NCI-H128 (cell line): ENCODE data around the gene FAM89A.
"Not testable (repeated sequence)": the region's sequence is repeated elsewhere in the genome, so short reads cannot be mapped to it uniquely, and the experiment has no call there.

ENCODE experiments used
- DNase-seq: peaks from one replicate; lab custom pipeline; 2025; ENCODE audit not compliant: unreplicated experiment; lab: John Stamatoyannopoulos, UW

The FAM89A gene

DNA sequence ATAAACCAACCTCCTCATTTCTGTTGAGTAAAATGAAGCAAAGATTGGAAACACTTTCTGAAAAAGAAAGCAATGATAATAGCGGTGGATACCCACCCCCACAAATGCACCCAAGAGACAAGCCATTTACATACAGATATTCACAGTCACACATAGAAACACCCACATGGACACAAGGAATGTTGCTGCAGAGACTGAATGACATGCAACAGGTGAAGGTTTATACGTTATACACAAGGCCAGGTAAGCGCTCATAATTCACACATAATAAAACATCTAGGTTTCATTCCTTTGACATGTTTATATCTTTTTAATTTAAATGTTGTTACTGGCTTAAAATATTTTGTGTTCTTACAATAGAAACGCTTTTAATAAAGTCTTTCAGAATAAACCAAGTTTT, 39.9 kb downstream of the FAM89A start:
- DNase-seq, result no peak

DNA sequence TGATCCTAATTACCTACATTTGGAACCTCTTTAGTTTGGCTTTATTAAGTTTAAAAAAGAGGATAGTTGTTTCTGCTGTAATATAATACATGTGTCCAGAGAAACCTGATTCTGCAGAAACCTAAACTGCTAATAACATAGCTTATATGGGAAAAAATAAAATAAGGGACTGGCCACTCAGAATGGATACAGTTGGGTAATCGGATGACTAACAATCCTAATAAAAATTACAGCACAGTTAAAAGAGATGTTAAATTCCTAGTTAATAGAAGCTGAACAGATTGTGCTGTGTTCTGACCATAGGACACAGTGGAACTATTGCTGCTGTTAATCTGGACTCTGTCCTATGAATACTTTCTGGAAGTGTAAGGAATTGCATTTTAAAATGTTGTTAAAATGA, 45.2 kb downstream of the FAM89A start:
- DNase-seq, result no peak

DNA sequence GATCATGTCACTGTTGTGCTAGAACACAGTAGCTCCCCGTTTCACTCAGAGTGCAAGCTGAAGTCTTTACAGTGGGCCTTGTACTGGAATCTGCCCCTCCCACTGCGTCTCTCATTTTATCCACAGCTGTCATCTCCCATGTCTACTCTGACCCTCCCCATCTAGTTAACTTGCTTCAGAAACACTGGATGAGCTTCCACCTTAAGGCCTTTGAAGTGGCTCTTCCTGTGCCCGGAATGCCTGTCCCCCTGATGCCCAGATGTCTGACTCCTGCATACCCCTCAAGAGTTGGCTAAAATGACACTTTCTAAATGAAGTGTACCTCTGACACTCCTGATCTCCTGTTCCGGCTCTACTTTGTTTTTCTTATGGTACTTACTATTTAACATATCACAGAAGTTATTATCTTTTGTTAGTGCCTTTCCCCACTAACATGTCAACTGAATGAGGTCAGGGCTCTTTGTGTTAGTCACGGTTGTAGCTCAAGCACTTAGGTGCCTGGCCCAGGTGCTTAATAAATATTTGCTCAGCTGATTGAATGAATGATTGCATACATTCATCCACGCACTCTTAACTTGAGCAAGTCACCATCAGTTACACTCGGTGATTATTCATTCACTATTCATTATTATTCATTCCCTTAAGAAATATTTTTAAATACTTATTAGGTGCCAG, 47.8 kb downstream of the FAM89A start:
- no peak for DNase-seq

DNA sequence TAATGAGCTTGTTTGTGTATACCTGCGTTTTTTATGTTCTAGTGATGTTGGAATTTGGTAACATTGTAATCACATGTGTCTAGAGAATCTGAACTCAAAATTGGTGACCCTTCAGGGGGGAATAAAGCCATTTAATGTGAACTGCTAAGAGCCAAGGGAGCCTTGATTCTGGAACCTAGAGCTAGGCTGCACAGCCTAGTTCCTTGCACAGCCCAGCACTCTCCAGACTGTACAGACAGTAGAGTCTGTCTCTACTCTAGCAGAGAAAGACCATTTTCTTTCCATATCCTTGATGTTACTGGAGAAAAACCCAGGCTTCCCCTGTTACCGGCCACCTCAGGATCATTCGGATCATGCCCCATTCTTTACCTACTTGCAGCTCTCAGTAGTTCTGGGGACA, 52.6 kb downstream of the FAM89A start:
- no peak for DNase-seq

DNA sequence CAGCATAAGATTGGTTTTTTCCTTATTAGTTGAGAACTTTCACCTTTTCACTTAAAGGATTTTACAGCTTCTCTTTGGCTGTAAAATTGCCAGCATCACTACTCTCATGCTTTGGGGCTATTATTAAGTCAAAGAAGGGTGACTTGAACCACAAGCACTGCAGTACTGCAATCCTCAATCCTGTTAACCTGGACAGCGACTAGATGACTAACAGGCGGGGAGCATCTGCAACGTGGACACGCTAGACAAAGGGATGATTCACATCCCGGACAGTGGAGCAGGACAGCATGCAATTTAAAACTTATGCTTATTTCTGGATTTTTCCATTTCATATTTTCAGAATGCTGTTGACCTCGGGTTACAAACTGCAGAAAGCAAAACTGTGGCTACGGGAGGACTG, 53.1 kb downstream of the FAM89A start:
- DNase-seq, result no peak

DNA sequence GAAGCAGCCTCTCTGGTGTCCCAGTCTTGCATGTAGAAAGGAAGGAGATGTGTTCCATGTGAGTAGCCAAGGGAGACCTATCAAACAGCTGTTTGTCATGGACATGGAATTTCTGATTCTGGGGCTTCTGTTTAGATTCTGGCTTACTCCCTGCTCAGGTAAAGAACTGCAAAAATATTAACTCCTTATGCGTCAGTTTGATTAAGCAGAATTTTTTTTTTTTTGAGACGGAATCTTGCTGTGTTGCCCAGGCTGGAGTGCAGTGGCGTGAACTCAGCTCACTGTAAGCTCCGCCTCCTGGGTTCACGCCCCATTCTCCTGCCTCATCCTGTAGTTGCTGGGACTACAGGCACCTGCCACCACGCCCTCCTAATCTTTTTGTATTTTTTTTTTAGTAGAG, 54.3 kb downstream of the FAM89A start:
- no peak for DNase-seq

GRCh38 chr1:230984622-230985515, 55.2 kb downstream of the FAM89A start:
- not testable (repeated sequence) for DNase-seq

DNA sequence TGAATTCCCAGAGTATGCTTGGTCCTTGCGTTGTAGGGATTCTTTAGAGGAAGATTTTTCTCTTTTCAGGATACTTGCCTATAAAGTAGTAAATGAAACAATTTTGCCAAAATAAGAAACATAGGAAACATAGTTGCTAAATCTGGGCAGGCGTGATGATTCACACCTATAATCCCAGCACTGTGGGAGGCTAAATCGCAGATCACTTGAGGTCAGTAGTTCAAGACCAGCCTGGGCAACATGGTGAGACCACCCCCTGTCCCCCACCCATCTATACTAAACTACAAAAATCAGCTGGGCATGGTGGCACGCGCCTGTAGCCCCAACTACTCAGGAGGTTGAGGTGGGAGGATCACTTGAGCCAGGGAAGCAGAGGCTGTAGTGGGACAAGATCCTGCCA, 56.2 kb downstream of the FAM89A start:
- no peak for DNase-seq

GRCh38 chr1:230982696-230983095, 57.4 kb downstream of the FAM89A start:
- no peak for DNase-seq

GRCh38 chr1:230979952-230980351, 60.1 kb downstream of the FAM89A start:
- no peak for DNase-seq

DNA sequence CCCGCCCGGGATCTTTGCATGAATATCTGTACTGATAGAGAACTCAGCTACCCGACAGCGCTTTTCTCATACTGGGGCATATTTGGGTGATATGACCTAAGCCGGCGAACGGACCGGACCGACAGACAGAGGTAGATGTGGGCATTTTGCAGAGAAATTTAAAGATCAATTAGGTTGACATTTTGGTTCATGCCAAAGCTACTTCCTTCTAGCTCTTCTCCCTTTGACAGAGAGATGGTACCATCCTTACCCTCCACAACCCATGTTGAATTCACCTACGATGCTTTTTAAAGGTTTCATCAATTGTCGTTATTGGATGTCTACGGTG, 60.7 kb downstream of the FAM89A start:
- no peak for DNase-seq

DNA sequence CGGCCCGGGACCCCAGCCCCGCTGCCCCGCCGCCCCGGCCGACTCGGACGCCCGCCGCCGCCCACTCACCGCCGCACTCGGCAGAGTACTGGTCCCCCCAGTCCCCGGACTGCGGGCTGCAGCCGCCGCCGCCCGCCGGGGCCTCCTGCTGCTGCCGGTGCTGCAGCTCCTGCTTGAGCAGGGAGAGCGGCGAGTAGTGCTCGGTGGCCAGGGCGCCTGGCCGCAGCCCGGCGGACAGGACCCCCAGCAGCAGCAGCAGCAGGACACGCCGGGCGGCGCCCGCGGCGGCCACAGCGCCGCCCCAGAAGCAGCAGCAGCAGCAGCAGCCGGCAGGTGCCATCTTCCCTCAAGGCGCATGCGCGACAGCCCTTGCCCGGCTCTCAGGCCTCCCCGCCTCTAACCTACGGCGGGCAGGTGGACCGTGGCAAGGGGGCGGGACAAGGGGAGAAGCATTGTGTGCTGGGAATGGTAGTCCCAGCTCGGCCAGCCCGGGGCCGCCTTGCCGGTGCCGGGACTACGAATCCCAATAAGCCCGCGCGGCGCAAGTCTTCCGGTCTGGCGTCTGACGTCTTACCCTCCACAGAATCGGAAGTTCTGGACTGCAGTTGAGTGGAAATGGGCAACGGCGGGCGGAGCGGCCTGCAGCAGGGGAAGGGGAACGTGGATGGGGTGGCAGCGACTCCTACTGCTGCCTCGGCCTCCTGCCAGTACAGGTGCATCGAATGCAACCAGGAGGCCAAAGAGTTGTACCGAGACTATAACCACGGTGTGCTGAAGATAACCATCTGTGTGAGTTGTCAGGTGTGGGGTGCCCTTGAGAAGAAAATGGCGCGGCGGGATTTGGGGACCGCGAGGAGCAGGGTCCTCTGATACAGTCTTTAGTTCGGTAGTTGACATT, 61.3 kb downstream of the FAM89A start, which contains the start of the genes ARV1 and TTC13:
Gene ARV1, plus strand, starts transcription at position 604 of the 898 bp plus-strand sequence. Its CDS starts 12 bp downstream, at position 616.
Gene TTC13, minus strand, starts transcription at position 371 of the 898 bp plus-strand sequence. Its CDS starts 31 bp downstream, at position 340.
- peak; percentile 99 for DNase-seq

DNA sequence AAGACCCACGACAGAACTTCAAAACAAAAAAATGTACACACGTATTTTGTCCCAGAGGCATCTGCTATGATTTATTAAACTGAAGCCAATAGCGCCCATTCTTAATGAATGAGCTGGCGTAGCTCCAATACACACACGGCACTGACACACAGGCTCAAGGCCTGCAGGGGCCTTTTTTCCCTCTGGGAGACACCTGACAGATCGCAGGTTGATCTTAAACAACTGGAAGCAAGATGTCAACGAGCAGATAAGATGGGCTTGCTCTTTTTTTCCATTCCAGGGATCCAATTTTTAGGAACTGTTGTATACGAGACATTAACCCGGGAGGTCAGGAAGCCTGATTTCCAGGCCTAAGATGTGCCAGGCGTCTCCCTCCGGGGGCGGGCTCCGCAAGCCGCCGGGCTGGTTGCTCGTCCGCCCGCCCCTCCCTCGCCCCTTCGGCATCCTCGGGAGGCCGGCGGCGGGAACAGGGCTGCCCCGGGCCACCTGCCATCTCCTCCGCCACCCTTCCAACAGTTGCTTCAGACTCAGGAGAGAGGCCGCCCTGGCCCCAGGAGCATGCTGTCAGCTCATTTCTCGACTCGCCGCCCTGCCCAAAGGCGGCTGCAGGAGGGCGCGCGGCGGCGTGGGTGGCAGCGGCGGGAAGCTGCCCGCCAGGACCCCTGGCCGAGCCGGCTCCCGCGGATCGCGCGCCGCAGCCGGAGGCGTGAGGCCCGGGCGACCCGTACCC, 62.1 kb downstream of the FAM89A start:
- peak; percentile 45 for DNase-seq

- DNase-seq, result no peak
Observed at GRCh38 chr1:230976825-230977747, 63.0 kb downstream of the FAM89A start.

- DNase-seq, result no peak
Observed at GRCh38 chr1:230976360-230976759, 63.7 kb downstream of the FAM89A start.

- DNase-seq, result no peak
Observed at GRCh38 chr1:230975636-230976035, 64.4 kb downstream of the FAM89A start.

DNA sequence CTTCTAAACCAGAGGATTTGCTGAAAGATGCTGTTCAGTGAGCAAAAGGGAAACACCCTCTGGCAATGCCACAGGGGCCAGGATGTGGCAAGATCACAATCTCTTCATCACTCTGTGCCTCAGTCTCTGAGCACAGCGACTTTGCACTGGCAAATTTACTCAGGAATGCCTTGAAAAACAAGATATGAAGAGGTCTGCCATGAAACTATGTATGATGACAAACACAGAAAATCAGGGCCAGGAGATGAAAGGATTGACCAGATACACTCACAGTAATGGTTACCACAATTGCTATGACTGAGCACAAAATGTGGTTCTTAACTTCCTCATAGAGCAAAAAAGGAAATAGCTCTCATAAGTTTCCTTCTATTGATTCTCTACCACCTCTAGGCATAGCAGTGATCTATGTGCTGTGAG, 67.2 kb downstream of the FAM89A start:
- no peak for DNase-seq

GRCh38 chr1:230971771-230972170, 68.3 kb downstream of the FAM89A start:
- no peak for DNase-seq

- no peak for DNase-seq
Observed at GRCh38 chr1:230970432-230970831, 69.6 kb downstream of the FAM89A start.
